CD4-positive, alpha-beta T cell treated with Interferon alpha-2 for 1 hour (primary cell): ENCODE data around the gene SGMS1.
A peak's percentile ranks its signal among the peaks of the same experiment; 100 is the strongest.

Experiments used
- DNase-seq, 2 donors: peaks; one replicate each; pipeline ENCODE4 v3.0.0-alpha.2; 2020 to 2022

The SGMS1 gene

GRCh38 chr10:50605951-50606270, 17.8 kb downstream of the SGMS1 start:
- DNase-seq, result no peak

- peak in 1 of 2 donors; percentile 22 for DNase-seq
Measured at GRCh38 chr10:50605269-50605950, 18.3 kb downstream of the SGMS1 start.

GRCh38 chr10:50604809-50605208, 18.9 kb downstream of the SGMS1 start:
- DNase-seq, result no peak

GRCh38 chr10:50604049-50604640, 19.6 kb downstream of the SGMS1 start:
- no peak for DNase-seq

- no peak for DNase-seq
Measured at GRCh38 chr10:50603151-50603850, 20.5 kb downstream of the SGMS1 start.

GRCh38 chr10:50601974-50602373, 21.8 kb downstream of the SGMS1 start:
- no peak for DNase-seq

- no peak for DNase-seq
Measured at GRCh38 chr10:50600831-50601477, 22.8 kb downstream of the SGMS1 start.

GRCh38 chr10:50600286-50600685, 23.5 kb downstream of the SGMS1 start:
- DNase-seq, result no peak

- no peak for DNase-seq
Measured at GRCh38 chr10:50596897-50597296, 26.9 kb downstream of the SGMS1 start.

- DNase-seq, result no peak
Measured at GRCh38 chr10:50596456-50596855, 27.3 kb downstream of the SGMS1 start.

- no peak for DNase-seq
Measured at GRCh38 chr10:50595785-50596184, 28.0 kb downstream of the SGMS1 start.

GRCh38 chr10:50593523-50594376, 30.0 kb downstream of the SGMS1 start:
- DNase-seq, result no peak

- no peak for DNase-seq
Measured at GRCh38 chr10:50592961-50593418, 30.8 kb downstream of the SGMS1 start.

- DNase-seq, result no peak
Measured at GRCh38 chr10:50590935-50591334, 32.8 kb downstream of the SGMS1 start.

GRCh38 chr10:50586740-50587088, 37.0 kb downstream of the SGMS1 start:
- DNase-seq, result no peak

- no peak for DNase-seq
Measured at GRCh38 chr10:50585921-50586739, 37.6 kb downstream of the SGMS1 start.

- DNase-seq, result no peak
Measured at GRCh38 chr10:50582766-50583762, 40.7 kb downstream of the SGMS1 start.

GRCh38 chr10:50582046-50582445, 41.7 kb downstream of the SGMS1 start:
- DNase-seq, result no peak

GRCh38 chr10:50580262-50580891, 43.4 kb downstream of the SGMS1 start:
- DNase-seq, result no peak
